ENCODE results near the gene PATZ1.
A peak's percentile ranks its signal among the peaks of the same experiment; 100 is the strongest.
"Not testable (repeated sequence)": the region's sequence is repeated elsewhere in the genome, so short reads cannot be mapped to it uniquely, and the experiment has no call there.

PATZ1 gene, protein sequence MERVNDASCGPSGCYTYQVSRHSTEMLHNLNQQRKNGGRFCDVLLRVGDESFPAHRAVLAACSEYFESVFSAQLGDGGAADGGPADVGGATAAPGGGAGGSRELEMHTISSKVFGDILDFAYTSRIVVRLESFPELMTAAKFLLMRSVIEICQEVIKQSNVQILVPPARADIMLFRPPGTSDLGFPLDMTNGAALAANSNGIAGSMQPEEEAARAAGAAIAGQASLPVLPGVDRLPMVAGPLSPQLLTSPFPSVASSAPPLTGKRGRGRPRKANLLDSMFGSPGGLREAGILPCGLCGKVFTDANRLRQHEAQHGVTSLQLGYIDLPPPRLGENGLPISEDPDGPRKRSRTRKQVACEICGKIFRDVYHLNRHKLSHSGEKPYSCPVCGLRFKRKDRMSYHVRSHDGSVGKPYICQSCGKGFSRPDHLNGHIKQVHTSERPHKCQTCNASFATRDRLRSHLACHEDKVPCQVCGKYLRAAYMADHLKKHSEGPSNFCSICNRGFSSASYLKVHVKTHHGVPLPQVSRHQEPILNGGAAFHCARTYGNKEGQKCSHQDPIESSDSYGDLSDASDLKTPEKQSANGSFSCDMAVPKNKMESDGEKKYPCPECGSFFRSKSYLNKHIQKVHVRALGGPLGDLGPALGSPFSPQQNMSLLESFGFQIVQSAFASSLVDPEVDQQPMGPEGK

DNA sequence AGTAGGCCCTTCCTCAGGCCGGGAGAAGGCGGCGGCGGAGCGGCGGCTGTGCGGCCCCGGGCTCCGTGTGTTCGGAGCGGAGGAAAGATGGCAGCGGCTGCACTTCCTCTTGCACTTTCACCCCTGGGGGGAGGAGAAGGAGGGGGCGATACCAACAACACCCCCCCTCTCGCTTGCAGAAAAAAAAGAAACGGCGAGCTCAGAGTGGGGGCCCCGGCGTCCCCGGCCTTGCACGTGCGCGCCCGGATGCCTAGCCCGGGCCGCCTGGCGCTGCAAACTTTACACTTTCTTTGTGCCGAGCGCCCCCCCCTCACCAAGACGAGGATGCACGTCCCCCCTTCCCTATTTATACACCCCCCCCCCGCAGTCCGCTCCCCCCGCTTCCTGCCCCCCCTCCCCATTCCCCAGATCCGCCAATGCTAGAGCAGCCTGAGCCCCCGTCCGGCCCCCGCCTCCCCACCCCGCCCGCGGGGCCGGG is at the start of gene PATZ1:
Gene PATZ1 (minus strand): TSS at position 92 of the 478 bp plus-strand sequence. CDS start 744 bp downstream, outside the sequence.
- peak; percentile 90 for DNase-seq

DNA sequence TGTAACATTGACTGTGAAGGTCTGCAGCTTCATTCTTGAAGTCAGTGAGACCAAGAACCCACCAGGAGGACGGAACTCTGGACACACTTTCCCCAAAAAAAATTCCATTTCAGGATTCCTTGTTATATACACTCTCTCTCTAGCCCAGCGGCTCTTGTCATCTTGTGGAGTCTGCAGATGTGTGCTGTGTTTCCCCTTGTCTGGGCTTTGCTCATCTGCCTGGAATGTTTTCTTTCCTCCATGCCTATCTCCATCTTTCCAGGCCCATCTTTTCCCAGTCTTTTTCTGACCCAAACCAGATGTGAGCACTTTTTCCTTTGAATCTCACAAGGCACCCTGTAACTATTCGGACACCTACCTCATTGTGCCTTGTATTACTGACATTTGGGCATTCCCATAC is 48.2 kb upstream of the PATZ1 start:
- DNase-seq, result no peak

DNA sequence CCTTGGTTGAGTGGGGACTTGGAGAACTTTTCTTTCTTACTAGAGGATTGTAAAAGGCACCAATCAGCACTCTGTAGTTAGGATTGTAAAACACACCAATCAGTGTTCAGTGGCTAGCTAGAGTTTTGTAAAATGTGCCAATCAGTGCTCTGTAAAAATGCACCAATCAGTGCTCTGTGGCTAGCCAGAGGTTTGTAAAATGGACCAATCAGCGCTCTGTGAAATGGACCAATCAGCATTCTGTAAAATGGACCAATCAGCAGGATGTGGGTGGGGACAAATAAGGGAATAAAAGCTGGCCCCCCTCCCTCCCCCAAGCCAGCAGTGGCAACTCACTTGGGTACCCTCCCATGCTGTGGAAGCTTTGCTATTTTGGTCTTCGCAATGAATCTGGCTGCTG is 47.7 kb upstream of the PATZ1 start:
- no peak for DNase-seq

DNA sequence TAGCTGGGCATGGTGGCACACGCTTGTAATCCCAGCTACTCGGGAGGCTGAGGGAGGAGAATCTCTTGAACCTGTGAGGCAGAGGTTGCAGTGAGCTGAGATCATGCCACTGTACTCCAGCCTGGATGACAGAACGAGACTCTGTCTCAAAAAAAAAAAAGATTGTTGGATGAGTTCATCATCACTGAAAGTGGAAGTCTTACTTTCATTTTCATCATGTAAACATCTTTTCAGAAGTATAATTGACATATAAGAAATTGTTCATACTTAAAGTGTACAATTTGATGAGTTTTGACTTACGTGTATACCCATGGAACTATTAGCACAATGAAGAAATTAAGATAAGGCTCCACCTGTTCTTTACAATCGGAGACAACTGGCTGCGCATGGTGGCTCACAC is 32.5 kb upstream of the PATZ1 start:
- DNase-seq, result not testable (repeated sequence)

DNA sequence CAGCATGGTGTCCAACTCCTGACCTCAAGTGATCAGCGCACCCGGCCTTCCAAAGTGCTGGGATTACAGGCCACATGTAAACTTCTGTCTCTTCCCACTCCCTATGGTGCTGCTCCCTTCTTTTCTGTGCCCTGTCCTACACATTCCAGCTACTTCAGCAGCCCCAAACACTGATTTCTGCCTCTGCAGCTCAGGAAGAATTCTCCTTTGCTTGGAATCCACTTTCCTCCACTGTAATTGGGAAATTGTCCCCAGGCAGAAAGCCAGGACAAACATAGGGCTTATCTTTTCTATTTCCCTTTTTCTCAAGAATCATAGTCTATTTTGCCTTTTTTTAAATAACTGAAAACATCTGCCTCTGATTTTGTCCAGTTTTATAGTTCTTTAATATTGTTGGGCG is 32.0 kb upstream of the PATZ1 start:
- DNase-seq, result no peak

DNA sequence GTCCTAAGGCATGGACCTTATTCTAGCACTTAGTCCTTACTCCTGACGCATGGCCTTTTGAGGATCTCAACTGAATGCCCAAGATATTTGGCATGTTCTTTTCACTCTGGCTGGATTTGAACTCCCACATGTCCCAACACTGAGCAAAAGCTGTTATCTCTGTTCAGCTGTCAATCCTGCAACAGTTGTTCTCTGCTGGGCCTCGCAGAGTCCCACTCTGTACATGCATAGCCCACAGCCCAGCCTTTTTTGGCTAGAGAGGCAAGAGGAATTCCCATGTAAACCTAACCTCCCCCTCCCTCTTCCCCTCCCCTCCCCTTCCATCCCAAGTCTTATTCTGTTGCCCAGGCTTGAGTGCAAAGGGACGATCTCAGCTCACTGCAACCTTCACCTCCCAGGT is 31.5 kb upstream of the PATZ1 start:
- DNase-seq, result no peak

DNA sequence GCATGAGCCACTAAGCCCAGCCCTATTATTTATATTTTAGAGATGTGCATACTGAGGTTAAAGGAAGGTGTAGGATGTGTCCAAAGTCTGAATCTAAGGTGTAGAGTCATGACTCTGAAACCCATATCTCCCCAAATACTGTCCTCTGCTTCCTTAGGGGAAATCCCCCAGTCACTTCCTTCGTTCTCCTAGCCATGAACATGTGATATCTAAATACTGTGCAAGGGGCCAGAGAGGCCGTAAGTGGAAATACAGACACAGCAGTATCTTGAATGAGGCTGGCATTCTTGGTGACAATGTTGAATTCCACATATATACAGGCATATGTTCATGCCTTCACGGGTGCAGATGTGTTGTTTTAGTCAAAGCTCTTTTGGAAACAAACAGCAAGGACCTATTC is 21.3 kb upstream of the PATZ1 start:
- DNase-seq, result no peak

DNA sequence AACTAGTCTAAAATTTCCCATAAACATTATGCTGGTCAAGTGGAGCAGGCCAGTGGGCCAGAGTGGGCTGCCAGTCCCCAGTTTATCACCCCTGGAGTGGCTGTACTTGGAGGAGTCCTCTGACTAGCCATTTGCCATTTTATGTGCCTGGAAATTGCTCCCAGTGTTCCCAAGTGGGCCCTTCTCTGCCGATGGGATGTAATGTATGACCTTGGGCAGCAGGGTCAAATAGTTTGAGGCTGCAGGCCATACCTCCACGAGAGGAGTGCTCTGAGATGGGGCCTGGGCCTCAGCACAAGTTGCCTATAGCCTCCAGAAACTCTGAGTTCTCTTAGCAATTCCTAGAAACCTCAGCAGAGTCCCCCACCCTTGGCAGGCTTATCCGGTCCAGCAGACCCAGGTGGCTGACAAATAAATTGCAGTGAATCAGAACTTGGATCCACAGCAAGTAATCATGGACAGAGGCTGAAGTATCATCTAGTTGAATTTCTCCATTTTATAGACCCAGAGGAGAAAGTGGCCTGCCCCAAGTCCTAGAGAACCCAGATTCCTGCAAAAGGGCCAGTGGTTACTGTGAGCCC is 17.8 kb upstream of the PATZ1 start:
- no peak for DNase-seq

DNA sequence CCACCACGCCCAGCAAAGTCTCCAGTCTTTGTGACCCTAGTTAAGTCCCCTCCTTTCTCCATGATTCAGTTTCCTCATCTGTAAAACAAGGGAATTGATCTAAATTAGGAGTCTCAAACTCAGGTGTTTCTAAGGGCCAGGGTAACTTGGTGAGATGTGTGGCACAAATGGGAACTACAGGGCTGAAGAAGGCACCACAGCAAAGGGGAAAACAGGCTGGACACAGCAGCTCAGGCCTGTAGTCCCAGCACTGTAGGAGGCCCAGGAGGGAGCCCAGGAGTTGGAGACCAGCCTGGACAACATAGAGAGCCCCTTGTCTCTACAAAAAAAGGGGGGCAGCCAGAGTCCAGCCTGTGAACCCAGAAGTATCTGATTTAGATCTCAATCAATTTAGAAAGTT is 15.6 kb upstream of the PATZ1 start:
- DNase-seq, result no peak

DNA sequence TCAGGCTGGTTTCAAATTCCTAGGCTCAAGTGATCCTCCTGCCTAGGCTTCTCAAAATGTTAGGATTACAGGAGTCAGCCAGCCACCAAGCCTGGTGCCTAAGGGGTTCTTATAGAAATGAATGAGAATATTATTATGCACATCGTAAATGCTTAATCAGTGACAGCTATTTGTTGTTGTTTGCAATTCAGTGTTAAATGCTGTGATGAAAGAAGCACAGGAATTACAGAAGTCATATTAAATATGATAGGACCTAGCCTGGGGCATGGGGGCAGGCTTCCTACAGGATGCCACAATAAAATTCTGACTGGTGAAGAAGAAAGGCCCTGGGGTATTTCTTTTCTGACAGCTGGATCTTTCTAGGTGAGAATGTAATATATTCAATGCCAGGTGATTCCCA is 13.9 kb upstream of the PATZ1 start:
- DNase-seq, result no peak

DNA sequence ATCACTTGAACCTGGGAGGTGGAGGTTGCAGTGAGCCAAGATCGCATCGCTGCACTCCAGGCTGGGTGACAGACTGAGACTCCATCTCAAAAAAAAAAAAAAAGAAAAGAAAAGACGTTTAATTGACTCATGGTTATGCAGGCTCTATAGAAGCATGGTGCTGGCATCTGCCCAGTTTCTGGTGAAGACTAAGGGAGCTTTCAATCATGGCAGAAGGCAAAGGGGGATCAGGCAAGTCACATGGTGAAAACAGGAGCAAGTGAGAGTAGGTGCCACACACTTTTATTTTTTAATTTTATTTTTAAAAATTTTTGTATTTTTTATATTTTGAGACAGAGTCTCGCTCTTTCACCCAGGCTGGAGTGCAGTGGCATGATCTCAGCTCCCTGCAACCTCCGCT is 8.4 kb upstream of the PATZ1 start:
- DNase-seq, result no peak

DNA sequence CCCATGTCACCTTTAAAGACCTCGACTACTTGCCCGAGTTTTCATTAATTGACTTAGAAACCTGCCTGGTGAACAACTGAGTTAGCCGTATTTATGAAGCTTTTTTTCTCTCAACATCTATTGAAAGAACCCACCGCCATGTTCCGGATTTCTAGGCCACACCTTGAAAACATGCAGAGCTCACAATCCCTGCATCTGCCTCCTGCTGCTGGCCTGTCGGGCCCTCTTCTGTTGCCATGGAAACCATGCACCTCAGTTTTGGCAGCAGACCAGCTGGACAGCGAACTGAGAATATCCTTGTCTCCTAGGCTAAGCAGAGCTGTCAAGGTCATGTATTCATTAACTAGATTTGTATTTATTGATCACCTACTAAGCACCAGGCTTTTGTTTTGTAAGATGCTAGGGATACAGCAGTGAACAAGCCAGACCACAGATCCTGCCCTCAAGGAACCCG is 4.3 kb upstream of the PATZ1 start:
- DNase-seq, result no peak

DNA sequence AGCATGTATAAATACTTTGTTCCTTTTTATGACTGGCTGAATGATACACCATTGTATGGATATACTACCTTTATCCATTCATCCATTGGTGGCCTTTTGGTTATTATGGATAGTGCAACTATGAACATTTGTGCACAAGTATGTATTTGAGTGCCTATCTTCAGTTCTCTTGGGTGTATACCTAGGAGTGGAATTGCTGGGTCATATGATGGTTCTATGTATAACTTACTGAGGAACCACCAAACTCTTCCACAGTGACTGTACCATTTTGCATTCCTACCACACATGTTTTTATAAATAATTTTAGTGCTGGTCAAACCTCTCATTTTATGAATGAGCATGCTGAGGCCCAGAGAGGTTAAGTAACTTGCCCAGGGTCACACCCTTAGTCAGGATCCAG is 3.8 kb upstream of the PATZ1 start:
- no peak for DNase-seq

DNA sequence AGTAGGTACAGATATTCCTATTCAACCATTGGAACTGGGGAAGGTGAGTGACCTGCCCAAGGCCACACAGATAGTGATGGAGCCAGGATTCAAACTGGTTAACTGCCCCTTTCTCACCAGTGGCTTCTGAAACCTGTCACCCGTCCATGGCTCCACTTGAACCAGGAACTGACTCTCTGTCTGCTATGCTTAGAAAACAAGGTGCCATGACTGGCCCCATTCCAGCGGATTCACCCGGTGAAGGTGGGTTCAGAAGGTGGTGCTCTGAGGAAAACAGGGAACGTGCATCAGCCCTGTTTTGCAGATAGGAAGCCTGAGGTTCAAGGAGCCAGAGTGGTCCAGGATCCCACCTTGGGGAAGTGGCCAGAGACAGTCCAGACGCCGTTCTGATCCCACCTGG is 2.6 kb upstream of the PATZ1 start:
- no peak for DNase-seq

DNA sequence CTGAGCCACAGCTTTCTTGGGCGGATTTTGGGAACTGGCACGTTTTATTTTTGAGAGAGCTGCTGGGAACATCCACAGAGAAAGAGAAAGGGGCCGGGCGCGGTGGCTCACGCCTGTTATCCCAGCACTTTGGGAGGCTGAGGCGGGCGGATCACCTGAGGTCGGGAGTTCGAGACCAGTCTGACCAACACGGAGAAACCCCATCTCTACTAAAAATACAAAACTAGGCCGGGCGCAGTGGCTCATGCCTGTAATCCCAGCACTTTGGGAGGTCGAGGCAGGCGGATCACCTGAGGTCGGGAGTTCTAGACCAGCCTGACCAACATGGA is 1.8 kb upstream of the PATZ1 start:
- not testable (repeated sequence) for DNase-seq

DNA sequence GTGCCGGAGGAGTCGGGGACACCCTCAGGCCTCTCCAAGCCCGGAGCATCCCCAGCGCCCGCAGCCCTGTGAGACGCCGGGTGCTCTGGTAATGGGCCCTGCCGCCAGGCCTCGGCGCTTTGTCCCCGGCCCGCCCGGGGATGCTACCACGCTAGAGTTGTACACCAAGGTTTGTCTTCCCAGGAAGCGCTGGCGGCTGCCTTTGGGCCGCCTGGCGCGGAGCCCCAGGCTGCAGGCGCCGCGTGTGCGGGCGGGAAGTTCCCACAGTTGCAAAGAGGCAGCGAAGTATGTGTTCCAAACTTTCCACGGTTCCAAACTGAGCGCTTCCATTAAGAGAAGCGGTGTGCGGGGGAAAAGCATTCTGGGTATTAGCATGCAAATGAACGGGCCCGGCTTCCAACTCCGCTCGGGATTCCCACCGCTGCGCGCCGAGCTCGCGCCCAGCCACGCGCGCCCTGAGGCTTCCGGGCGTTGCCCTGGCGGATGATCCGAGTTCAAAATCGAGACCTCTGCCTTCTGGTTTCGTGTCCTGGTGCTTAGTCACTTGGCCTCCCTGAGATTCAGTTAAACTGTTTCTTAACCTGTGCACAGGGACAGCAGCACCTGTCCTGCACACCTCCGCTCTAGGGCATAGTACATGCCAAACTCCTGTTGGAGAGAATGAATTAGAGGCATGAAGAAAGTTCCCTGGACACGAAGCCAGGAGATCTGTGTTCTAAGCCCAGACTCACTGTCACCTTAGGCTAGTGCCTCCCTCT is 1.3 kb upstream of the PATZ1 start:
- DNase-seq, result peak; percentile 78

DNA sequence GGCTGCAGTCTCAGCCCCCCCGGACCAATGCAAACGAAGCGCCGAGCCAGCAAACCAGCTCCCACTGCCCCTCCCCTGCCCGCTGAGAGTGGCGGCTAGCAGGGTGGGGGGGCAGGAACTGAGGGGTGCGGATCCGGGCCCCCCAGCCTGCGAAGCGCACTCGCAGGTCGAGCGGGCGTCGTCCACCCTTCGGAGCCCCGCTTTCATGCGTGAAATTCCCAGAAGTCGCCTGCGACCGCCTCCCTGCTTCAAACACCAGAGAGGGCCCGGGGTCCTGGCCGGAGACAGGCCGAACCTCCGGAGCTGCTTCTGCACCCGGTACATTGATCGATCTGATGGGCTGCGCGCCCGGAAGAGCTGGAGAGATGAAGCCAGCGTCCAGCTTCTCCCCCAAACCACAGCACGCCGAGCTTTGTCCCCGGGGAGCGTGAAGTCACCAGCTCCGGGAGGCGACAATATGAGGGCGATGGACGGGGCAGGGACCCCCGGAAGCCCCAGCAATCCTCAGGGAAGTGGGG is 646 bp upstream of the PATZ1 start:
- no peak for DNase-seq

DNA sequence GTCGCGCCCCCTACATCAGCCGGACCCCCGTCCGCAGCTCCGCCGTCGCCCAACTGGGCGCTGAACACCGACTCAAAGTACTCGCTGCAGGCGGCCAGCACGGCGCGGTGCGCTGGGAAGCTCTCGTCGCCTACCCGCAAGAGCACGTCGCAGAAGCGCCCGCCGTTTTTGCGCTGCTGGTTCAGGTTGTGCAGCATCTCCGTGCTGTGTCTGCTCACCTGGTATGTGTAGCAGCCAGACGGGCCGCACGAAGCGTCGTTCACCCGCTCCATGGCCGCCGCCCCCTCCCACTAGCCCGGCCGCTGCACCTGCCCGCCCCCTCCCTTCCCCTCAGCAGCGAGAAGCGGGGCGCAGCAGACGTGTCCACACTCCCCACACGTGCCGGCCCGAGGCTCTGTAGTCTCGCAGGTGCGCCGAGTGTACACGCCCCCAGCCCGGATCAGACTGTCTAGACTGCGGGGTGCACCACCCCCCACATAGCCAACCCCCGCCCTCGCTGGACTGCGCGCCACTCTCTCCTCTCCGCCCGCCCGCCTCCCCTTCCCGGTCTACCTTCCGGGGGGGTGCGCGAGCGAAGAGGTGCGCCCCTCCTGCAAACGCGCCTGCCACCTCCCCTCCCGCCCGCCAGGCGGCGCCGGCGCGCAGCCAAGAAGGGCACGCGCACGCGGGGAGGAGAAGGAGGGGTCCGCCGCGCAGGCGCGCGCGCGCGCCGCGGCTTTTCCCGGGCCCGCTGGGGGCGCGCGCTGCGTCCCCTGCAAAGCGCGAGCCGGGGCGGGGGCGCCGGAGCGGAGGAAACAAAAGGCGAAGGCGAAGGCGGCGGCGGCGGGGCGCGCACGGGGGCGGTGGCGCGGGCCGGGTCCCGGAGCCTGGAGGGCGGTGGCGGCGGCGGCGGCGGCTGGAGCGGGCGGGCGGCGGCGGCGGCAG is 553 bp downstream of the PATZ1 start:
- DNase-seq, result peak; percentile 91

DNA sequence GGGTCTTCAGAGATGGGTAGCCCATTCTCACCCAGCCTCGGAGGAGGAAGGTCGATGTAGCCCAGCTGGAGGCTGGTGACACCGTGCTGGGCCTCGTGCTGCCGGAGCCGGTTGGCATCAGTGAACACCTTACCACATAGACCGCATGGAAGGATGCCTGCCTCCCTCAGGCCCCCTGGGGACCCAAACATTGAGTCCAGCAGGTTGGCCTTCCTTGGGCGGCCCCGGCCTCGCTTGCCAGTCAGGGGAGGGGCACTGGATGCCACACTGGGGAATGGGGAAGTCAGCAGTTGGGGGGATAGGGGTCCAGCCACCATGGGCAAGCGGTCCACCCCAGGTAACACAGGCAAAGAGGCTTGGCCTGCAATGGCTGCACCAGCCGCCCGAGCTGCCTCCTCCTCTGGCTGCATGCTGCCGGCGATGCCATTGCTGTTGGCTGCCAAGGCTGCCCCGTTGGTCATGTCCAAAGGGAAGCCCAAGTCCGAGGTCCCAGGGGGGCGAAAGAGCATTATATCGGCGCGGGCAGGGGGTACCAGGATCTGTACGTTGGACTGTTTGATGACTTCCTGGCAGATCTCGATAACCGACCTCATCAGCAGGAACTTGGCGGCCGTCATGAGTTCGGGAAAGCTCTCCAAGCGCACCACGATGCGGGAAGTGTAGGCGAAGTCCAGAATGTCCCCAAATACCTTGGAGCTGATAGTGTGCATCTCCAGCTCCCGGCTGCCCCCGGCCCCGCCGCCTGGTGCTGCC is 1.4 kb downstream of the PATZ1 start:
- peak; percentile 57 for DNase-seq

DNA sequence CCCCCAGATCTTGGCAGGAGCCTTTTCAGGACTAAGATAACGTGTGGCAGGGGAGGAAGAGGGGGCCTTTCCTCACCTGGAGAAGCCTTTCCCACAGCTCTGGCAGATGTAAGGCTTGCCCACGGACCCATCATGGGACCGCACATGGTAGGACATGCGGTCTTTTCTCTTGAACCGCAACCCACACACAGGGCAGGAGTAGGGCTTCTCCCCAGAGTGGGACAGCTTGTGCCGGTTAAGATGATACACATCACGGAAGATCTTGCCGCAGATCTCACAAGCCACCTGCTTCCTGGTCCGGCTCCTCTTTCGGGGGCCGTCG is 1.9 kb downstream of the PATZ1 start:
- no peak for DNase-seq
